ENCODE measurements around the gene POPDC3.

DNA sequence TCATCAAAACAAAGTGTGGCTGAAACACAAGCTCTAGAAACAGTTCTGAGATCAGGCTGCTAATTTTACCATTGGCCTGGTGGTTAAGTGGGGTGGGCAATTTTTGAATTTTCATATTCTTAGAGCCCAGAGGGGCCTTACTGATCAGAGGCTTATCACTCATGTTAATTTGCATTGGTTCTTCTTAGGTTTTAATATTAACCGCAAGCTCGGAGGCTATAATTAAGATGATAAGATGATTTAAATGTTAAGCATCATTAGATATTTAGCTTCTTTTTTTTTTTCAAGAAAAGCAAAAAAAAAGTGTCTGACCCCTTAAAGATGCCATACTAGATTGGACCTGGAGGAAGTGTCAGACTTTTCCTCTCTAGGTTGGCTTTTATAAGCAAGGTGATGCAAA is 8.4 kb upstream of the POPDC3 start:
- TF ChIP-seq, protein P1, sequence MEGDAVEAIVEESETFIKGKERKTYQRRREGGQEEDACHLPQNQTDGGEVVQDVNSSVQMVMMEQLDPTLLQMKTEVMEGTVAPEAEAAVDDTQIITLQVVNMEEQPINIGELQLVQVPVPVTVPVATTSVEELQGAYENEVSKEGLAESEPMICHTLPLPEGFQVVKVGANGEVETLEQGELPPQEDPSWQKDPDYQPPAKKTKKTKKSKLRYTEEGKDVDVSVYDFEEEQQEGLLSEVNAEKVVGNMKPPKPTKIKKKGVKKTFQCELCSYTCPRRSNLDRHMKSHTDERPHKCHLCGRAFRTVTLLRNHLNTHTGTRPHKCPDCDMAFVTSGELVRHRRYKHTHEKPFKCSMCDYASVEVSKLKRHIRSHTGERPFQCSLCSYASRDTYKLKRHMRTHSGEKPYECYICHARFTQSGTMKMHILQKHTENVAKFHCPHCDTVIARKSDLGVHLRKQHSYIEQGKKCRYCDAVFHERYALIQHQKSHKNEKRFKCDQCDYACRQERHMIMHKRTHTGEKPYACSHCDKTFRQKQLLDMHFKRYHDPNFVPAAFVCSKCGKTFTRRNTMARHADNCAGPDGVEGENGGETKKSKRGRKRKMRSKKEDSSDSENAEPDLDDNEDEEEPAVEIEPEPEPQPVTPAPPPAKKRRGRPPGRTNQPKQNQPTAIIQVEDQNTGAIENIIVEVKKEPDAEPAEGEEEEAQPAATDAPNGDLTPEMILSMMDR (IDR thresholded peaks at IDR 0.05) = no peak
- TF ChIP-seq POLR2AphosphoS5 (IDR thresholded peaks at IDR 0.05) = no peak
- TF ChIP-seq POLR2A (IDR thresholded peaks at IDR 0.05) = no peak
- no peak for TF ChIP-seq EP300 (IDR thresholded peaks at IDR 0.05)
